SK-N-SH (cell line): ENCODE measurements around the gene DNPH1. TPM values are rescaled to one million over a fixed set of nuclear protein-coding genes. Genes with fewer than 3 reads are reported as not detected.

Experiments
- CTCF ChIA-PET: fragments of 300-600, 350-600 bp; formaldehyde crosslinking; extraction: SDS; loops from one replicate; lab custom pipeline; 2021; lab: Yijun Ruan, JAX
- POLR2A ChIA-PET: fragments of 350-600 bp; sonication (Branson Sonifier 250); formaldehyde crosslinking; extraction: SDS; loops from one replicate; lab custom pipeline; 2020; ENCODE audit warnings: antibody characterized with exemption, inconsistent platforms; lab: Yijun Ruan, JAX
- DNase-seq: peaks from one replicate; pipeline ENCODE4 v3.0.0; 2012
- H2AFZ ChIP-seq: fragments of 200-600 bp; sonication (generic); 2 replicates; pipeline ENCODE4 v1.8.1; 2016; ENCODE audit warnings: antibody characterized with exemption, mild to moderate bottlenecking, low read depth
- H3F3A ChIP-seq: fragments of 200-600 bp; sonication (generic); replicated peaks from 2 replicates; pipeline ENCODE3; 2016; ENCODE audit warnings: antibody characterized with exemption, mild to moderate bottlenecking; ENCODE audit not compliant: insufficient read depth
- H3K27ac ChIP-seq, 2 experiments: fragments of 200-500 bp in 1 of 2; fragments of 200-600 bp in 1 of 2; sonication (Bioruptor generic) in 1 of 2; sonication (generic), shearing (Covaris generic) in 1 of 2; 2 replicates each; pipeline versions ENCODE4 v1.5.1 to v1.6.1; 2014 to 2016; ENCODE audit warnings: low read depth in 2 of 2, inconsistent platforms in 1 of 2, low read length in 1 of 2, mild to moderate bottlenecking in 1 of 2, mixed read lengths in 1 of 2
- H3K27me3 ChIP-seq: fragments of 200-600 bp; sonication (generic), shearing (Covaris generic); 2 replicates; pipeline ENCODE4 v1.6.1; 2016; ENCODE audit warnings: mixed run types; ENCODE audit not compliant: insufficient read depth
- H3K36me3 ChIP-seq, 2 experiments: fragments of 200-500 bp in 1 of 2; fragments of 200-600 bp in 1 of 2; sonication (Bioruptor generic) in 1 of 2; sonication (generic) in 1 of 2; replicated peaks in 1 of 2; 2 replicates each; pipeline versions ENCODE3 to v1.5.1; 2014 to 2016; ENCODE audit warnings: low read length in 1 of 2, mild to moderate bottlenecking in 1 of 2; ENCODE audit not compliant: insufficient read depth in 2 of 2, control insufficient read depth in 1 of 2
- H3K4me1 ChIP-seq, 2 experiments: fragments of 200-500 bp in 1 of 2; fragments of 200-600 bp in 1 of 2; sonication (Bioruptor generic) in 1 of 2; sonication (generic), shearing (Covaris generic) in 1 of 2; 2 replicates each; pipeline versions ENCODE4 v1.5.1 to v1.6.1; 2014 to 2016; ENCODE audit warnings: low read depth in 1 of 2, low read length in 1 of 2, mixed run types in 1 of 2; ENCODE audit not compliant: insufficient read depth in 2 of 2, control insufficient read depth in 1 of 2
- H3K4me2 ChIP-seq: fragments of 200-600 bp; sonication (generic), shearing (Covaris generic); 2 replicates; pipeline ENCODE4 v1.6.1; 2017; ENCODE audit warnings: mixed run types
- H3K4me3 ChIP-seq, 2 experiments: fragments of 200-500 bp in 1 of 2; fragments of 200-600 bp in 1 of 2; sonication (Bioruptor generic) in 1 of 2; sonication (generic), shearing (Covaris generic) in 1 of 2; 2 replicates each; pipeline versions ENCODE4 v1.5.1 to v1.8.1; 2014 to 2016; ENCODE audit warnings: low read depth in 2 of 2, inconsistent platforms in 1 of 2, low read length in 1 of 2, mild to moderate bottlenecking in 1 of 2, mixed read lengths in 1 of 2, moderate library complexity in 1 of 2
- H3K79me2 ChIP-seq: fragments of 200-600 bp; sonication (generic); 2 replicates; pipeline ENCODE4 v1.8.1; 2017; ENCODE audit warnings: mild to moderate bottlenecking; ENCODE audit not compliant: insufficient read depth
- H3K9ac ChIP-seq: fragments of 200-600 bp; sonication (generic); 2 replicates; pipeline ENCODE4 v1.6.1; 2017; ENCODE audit warnings: mixed run types
- H3K9me2 ChIP-seq: fragments of 200-600 bp; sonication (generic); 2 replicates; pipeline ENCODE4 v1.6.1; 2017; ENCODE audit warnings: mixed run types
- H3K9me3 ChIP-seq: fragments of 200-600 bp; sonication (generic); 2 replicates; pipeline ENCODE4 v1.6.1; 2017; ENCODE audit warnings: mixed run types, mild to moderate bottlenecking, moderate library complexity
- H4K20me1 ChIP-seq: fragments of 200-600 bp; sonication (generic); 2 replicates; pipeline ENCODE4 v1.6.1; 2017; ENCODE audit warnings: mild to moderate bottlenecking, mixed run types; ENCODE audit not compliant: insufficient read depth
- EZH2phosphoT487 ChIP-seq: fragments of 200-600 bp; sonication (generic); IDR thresholded peaks from 2 replicates; pipeline ENCODE4 v1.6.1; 2017; ENCODE audit warnings: low read depth, mixed run types, mild to moderate bottlenecking, antibody characterized with exemption, moderate library complexity, borderline replicate concordance
- FOSL2 ChIP-seq: IDR thresholded peaks from 2 replicates; pipeline ENCODE4 v1.4.0; 2012; ENCODE audit warnings: low read depth, mild to moderate bottlenecking, moderate library complexity, borderline replicate concordance
- POLR2AphosphoS5 ChIP-seq: IDR thresholded peaks from 2 replicates; pipeline ENCODE4 v1.6.1; 2012; ENCODE audit warnings: low read depth, low read length
- RXRA ChIP-seq: IDR thresholded peaks from 2 replicates; pipeline ENCODE4 v1.4.0; 2012; ENCODE audit warnings: low read depth, mild to moderate bottlenecking, borderline replicate concordance
- SIN3A ChIP-seq: IDR thresholded peaks from 2 replicates; pipeline ENCODE4 v1.6.1; 2012; ENCODE audit warnings: low read depth, mild to moderate bottlenecking, low read length, moderate library complexity, borderline replicate concordance
- WGBS: methylation state at CpG from one replicate; pipeline ENCODE4 v1.1.6; 2017; ENCODE audit warnings: low lambda C conversion rate; 5-methylcytosine and 5-hydroxymethylcytosine counted together
- polyA plus RNA-seq, 3 experiments: library from polyadenylated mRNA; depleted of rRNA; stranded (reverse); fragments of >200 nt; gene quantifications; 2 replicates each; pipeline ENCODE4 v1.2.3, GENCODE V29; 2012
- TF ChIP-seq, protein P1 (sequence below): fragments of 150-350 bp; IDR thresholded peaks from 2 replicates; pipeline ENCODE4 v1.6.1; 2017; ENCODE audit warnings: antibody characterized with exemption, low read length, low read depth, borderline replicate concordance
- TF ChIP-seq, protein P2 (sequence below): fragments of 200-600 bp; sonication (generic); IDR thresholded peaks from 2 replicates; pipeline ENCODE4 v1.6.1; 2017; ENCODE audit warnings: antibody characterized with exemption, mild to moderate bottlenecking, moderate library complexity
- TF ChIP-seq, protein P3 (sequence below): IDR thresholded peaks from 2 replicates; pipeline ENCODE4 v1.4.0; 2012; ENCODE audit warnings: low read depth, borderline replicate concordance

The DNPH1 gene
- polyA plus RNA-seq, 1 of the 3 experiments (the other 2 are of a cell fraction), result 287 TPM

DNA sequence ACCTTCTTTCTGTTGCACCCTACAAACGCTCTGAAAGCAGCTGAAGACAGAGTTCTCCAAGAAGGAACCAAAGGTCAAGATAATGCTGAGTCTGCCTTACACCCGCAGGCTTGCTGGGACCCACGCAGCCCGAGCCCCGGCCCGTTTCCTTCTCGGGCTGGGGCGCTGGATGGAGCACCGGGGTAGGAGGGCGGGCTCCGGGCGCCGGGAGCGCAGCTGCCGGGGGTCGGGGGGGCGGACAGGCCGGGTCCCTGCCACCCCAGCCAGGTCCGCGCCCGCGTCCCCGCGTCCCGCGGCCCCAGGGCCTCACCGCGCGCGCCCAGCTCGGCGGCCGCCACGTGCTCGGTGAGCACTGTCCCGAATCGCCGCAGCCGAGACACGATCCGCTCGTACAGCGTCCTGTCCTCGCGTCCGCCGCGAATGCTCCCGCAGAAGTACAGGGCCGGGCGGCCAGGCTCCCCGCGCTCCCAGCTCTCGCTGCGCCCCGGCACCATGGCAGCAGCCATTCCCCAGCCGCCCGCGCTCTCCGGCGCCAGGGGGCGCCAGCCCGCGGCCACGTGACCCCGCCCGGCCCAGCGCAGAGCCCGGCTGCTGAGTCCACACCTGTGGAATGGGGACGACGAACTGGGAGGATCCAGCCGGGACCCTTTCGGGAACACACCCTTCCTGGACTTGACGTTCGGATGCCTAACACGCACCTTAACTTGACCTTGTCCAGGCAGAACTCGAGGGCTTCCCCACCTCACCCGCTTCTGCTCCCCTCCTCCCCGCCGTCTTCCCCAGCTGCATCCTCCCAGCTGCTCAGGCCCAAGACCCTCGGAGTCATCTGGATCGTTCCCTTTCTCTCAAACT, at the start of gene DNPH1 (continued):
- TF ChIP-seq, protein P1, sequence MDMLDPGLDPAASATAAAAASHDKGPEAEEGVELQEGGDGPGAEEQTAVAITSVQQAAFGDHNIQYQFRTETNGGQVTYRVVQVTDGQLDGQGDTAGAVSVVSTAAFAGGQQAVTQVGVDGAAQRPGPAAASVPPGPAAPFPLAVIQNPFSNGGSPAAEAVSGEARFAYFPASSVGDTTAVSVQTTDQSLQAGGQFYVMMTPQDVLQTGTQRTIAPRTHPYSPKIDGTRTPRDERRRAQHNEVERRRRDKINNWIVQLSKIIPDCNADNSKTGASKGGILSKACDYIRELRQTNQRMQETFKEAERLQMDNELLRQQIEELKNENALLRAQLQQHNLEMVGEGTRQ, result peak; percentile 79
- TF ChIP-seq EZH2phosphoT487 (no peak), SIN3A (peak; percentile 20; the same call in 1 of the 2 replicates), POLR2AphosphoS5 (peak; percentile 30; the same call in 1 of the 2 replicates), RXRA (no peak)
- TF ChIP-seq, protein P2, sequence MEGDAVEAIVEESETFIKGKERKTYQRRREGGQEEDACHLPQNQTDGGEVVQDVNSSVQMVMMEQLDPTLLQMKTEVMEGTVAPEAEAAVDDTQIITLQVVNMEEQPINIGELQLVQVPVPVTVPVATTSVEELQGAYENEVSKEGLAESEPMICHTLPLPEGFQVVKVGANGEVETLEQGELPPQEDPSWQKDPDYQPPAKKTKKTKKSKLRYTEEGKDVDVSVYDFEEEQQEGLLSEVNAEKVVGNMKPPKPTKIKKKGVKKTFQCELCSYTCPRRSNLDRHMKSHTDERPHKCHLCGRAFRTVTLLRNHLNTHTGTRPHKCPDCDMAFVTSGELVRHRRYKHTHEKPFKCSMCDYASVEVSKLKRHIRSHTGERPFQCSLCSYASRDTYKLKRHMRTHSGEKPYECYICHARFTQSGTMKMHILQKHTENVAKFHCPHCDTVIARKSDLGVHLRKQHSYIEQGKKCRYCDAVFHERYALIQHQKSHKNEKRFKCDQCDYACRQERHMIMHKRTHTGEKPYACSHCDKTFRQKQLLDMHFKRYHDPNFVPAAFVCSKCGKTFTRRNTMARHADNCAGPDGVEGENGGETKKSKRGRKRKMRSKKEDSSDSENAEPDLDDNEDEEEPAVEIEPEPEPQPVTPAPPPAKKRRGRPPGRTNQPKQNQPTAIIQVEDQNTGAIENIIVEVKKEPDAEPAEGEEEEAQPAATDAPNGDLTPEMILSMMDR, result peak; percentile 82

DNA sequence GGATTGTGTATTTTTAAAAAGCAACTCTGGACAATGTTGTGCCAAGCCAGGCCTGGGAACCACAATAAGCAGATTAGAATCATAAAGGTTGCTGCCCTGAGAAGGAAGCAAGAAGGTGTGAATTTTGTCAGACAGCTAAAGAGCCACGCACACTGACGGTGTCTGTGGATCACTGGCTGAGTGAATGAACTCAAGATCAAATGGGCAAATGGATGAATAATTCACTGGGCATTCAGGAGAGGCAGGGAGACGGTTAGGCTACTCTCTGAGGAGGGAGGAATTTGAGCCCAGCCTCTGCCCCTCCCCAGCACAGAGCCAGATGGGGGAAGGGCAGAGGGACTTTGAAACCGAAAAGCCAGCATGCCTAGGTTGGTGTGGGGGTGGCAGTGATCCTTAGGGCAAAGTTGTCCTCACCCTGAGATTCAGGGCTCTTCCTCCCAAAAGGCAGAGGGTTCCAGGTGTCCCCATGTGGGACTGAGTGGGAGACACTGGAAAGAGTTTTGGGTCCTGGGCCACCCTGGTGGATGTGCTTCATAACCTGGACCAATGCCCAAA, 49.3 kb upstream of the DNPH1 start:
- POLR2A ChIA-PET, result interaction anchor here (0.5 kb wide), 1 partner anchor 65 kb away, joined by 3 read pairs; no protein-coding TSS in a partner anchor
- Histone ChIP-seq H3K36me3 (no peaks in the 10 kb centered on the region), H2AFZ (peak overlapping the region; percentile 54; the same call in 1 of the 2 replicates), H3K4me1 (peaks cover 0 to 3% of the 10 kb centered on the region in 2 experiments; a peak in 1 of 4 replicates), H3K9me3 (no peaks in the 10 kb centered on the region), H3K9ac (peak overlapping the region; percentile 7; the same call in 1 of the 2 replicates), H3K79me2 (no peaks in the 10 kb centered on the region), H3F3A (no peaks in the 10 kb centered on the region), H3K27me3 (no peaks in the 10 kb centered on the region), H3K27ac (no peak overlapping the region), H3K4me2 (no peak overlapping the region), H3K4me3 (no peak overlapping the region), H4K20me1 (no peaks in the 10 kb centered on the region), H3K9me2 (no peaks in the 10 kb centered on the region)
- WGBS, result 64% methylated on average over 4 of the region's 4 CpGs
- TF ChIP-seq FOSL2, result 0 out of 2 replicates have a peak, but pooled peaks have one; percentile 1
- TF ChIP-seq, protein P3, sequence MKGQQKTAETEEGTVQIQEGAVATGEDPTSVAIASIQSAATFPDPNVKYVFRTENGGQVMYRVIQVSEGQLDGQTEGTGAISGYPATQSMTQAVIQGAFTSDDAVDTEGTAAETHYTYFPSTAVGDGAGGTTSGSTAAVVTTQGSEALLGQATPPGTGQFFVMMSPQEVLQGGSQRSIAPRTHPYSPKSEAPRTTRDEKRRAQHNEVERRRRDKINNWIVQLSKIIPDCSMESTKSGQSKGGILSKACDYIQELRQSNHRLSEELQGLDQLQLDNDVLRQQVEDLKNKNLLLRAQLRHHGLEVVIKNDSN, result no peak
- no peak for DNase-seq
- CTCF ChIA-PET, result no interaction called here
